GM18951 (cell line): ENCODE results near the gene MRPS17.

Source experiments
- POLR2A ChIP-seq: IDR thresholded peaks from 4 replicates; pipeline ENCODE4 v1.6.1; 2011; ENCODE audit warnings: mild to moderate bottlenecking; ENCODE audit not compliant: insufficient read length, insufficient read depth; ENCODE audit errors: extremely low read depth
- in situ Hi-C: fragments of 300-500 bp; cut with MboI; formaldehyde crosslinking; loops from one replicate; pipeline ENCODE4 v1.12.0; 2022; ENCODE audit warnings: low sequenced_read_pairs, mixed read lengths, inconsistent platforms; ENCODE audit not compliant: unreplicated experiment

MRPS17 gene

DNA sequence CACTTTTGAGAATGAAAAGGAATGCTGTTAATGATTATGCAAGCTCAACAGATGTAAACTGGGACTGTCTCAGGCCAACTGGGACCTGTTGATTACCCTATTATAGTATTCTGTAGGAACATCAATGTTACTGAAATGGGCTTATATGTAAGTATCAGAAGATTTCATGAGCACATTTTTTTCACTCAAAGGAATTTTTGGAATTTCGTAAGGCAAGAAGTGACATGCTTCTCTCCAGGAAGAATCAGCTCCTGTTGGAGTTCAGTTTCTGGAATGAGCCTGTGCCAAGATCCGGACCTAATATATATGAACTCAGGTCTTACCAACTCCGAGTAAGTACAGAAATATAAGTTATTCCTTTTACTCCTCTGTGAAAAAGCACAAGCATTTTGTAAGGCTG lies 31.9 kb downstream of the MRPS17 start:
- no peak for TF ChIP-seq POLR2A
- in situ Hi-C loops: no loop called here

DNA sequence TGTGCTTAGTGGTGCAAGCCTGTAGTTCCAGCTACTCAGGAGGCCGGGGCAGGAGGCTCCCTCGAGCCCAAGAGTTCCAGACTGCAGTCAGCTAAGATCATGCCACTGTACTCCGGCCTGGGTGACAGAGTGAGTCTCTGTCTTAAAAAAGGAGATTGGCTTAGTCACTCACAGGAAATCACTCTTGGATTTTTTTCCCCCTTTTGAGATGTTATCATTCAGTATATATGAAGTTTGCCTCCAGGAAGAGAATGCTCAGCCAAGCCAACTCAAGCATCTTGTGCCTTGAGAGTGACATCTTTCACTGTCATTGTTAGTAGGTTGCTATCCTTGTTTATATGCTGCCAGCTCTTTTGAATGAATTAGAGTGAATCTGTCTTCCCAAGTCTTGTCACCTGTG lies 40.7 kb downstream of the MRPS17 start:
- in situ Hi-C loops: no loop called here
- no peak for TF ChIP-seq POLR2A

DNA sequence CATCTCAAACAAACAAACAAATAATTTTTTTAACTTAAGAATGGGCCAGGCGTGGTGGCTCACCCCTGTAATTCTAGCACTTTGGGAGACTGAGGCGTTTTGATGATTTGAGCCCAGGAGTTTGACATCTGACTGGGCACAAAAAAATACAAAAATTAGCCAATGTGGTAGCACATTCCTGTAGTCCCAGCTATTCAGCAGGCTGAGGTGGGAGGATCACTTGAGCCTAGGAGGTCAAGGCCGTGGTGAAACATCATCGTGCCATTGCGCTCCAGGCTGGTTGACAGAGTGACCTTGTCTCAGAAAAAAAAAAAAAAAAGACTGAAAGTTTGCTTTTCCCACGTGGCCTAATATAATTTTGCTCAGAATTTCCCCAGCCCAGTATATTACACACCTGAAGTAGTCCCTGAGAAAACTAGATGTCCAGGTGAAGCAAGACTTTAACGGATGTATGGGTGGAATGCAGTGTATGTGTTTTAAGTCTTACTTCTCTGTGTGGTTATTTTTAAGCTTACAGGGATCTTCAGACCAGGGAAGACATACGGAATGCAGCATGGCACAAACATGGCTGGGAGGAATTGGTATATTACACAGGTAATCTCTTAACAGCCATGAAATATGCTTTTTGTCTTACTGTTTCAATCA lies 45.3 kb downstream of the MRPS17 start:
- in situ Hi-C loops: no loop called here
- TF ChIP-seq POLR2A: no peak

- in situ Hi-C loops: no loop called here
- no peak for TF ChIP-seq POLR2A
Observed at GRCh38 chr7:56003749-56004148, 52.1 kb downstream of the MRPS17 start.
